Loucy (cell line): ENCODE data around the gene ITPRID2.
A peak's percentile ranks its signal among the peaks of the same experiment; 100 is the strongest.

Experiments
- H2AFZ ChIP-seq: fragments of 200-600 bp; sonication (generic); 2 replicates; pipeline ENCODE4 v1.6.0; 2016; ENCODE audit warnings: antibody characterized with exemption, mild to moderate bottlenecking, low read length, moderate library complexity
- H3F3A ChIP-seq: fragments of 200-600 bp; 2 replicates; pipeline ENCODE4 v1.6.0; 2016; ENCODE audit warnings: antibody characterized with exemption, low read depth, mild to moderate bottlenecking
- H3K27me3 ChIP-seq: fragments of 200-600 bp; sonication (generic); 2 replicates; pipeline ENCODE4 v1.6.1; 2014; ENCODE audit warnings: low read length, mild to moderate bottlenecking; ENCODE audit not compliant: insufficient read depth, poor library complexity, severe bottlenecking
- H3K36me3 ChIP-seq: fragments of 200-600 bp; sonication (generic); 2 replicates; pipeline ENCODE4 v1.6.1; 2016; ENCODE audit warnings: low read length; ENCODE audit not compliant: insufficient read depth
- H3K4me1 ChIP-seq: fragments of 200-600 bp; sonication (generic); 2 replicates; pipeline ENCODE4 v1.5.1; 2014; ENCODE audit warnings: low read length, mild to moderate bottlenecking; ENCODE audit not compliant: insufficient read depth, poor library complexity, severe bottlenecking
- H3K4me2 ChIP-seq: fragments of 200-600 bp; sonication (generic); 2 replicates; pipeline ENCODE4 v1.6.0; 2014; ENCODE audit warnings: antibody characterized with exemption, low read length, low read depth, mild to moderate bottlenecking; ENCODE audit not compliant: poor library complexity, severe bottlenecking
- H3K4me3 ChIP-seq: fragments of 200-600 bp; sonication (generic); 2 replicates; pipeline ENCODE4 v1.5.1; 2014; ENCODE audit warnings: low read length, mild to moderate bottlenecking, mixed read lengths; ENCODE audit not compliant: poor library complexity, severe bottlenecking
- H3K79me2 ChIP-seq: fragments of 200-600 bp; sonication (generic); 2 replicates; pipeline ENCODE4 v1.6.1; 2014; ENCODE audit warnings: low read length; ENCODE audit not compliant: insufficient read depth
- H3K9ac ChIP-seq: fragments of 200-600 bp; sonication (generic); 2 replicates; pipeline ENCODE4 v1.6.0; 2014; ENCODE audit warnings: mild to moderate bottlenecking, low read depth, low read length, moderate library complexity; ENCODE audit not compliant: poor library complexity, severe bottlenecking
- H3K9me2 ChIP-seq: fragments of 200-600 bp; sonication (generic); replicated peaks from 2 replicates; pipeline ENCODE4 v1.6.1; 2016; ENCODE audit warnings: low read depth, low read length, mixed read lengths
- H3K9me3 ChIP-seq: fragments of 200-600 bp; sonication (generic); 2 replicates; pipeline ENCODE4 v1.6.1; 2014; ENCODE audit warnings: mild to moderate bottlenecking, antibody characterized with exemption, low read length, low read depth; ENCODE audit not compliant: insufficient read depth
- H4K20me1 ChIP-seq: fragments of 200-600 bp; sonication (generic); 2 replicates; pipeline ENCODE4 v1.6.0; 2014; ENCODE audit warnings: antibody characterized with exemption, low read length, mild to moderate bottlenecking; ENCODE audit not compliant: insufficient read depth, poor library complexity, severe bottlenecking
- EZH2phosphoT487 ChIP-seq: fragments of 200-600 bp; IDR thresholded peaks from 2 replicates; pipeline ENCODE4 v1.6.1; 2018; ENCODE audit warnings: antibody characterized with exemption, mild to moderate bottlenecking, moderate library complexity, borderline replicate concordance
- TF ChIP-seq, protein P1 (sequence below): fragments of 200-600 bp; sonication (generic); conservative IDR thresholded peaks from 2 replicates; pipeline ENCODE4 v1.5.1; 2014; ENCODE audit warnings: mild to moderate bottlenecking, antibody characterized with exemption, low read length

The ITPRID2 gene

DNA sequence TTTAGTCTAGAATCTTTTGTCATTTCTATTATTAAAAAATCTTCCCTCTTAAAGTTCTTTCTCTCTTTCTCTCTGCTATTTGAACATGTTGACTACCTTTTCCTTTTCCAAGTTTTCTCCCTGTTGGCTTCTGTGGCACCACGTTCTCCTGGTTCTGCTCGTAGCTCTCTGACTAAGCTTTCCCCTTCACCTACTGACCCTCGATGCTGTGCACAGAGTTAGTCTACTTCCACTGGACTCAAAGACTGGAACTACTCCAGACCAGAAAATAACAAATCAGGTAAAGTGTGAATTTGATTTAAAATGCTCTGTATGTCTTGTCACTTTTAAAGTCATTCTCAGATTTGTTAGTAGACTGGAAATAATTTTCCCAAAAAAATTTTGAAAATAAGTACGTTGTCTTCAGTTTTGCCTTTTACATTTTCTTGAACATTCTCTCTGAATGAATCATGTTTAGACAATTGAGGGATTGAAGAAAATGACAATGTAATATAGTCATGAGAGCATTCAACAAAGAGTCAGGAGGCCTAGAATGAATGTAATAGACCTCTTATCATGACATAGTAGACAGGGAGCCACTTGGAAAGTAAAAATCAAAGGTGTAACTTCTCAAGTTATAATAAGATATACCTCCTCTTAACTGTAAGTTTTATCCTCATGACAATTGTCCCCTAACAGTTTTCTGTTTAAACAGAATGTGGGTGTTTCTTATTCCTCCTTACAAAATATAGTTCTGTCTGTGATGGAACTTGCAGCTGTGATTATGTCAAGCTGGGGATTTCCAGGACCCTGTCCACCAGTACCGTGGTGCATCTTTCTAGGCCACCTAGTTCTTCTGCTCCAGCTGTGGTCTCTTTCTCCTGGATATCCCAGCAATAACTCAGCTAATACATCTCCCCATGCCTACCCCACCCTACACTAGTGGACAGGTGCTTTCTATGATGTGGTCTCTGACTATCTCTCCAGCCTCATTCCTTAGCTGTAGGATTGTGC, 25.5 kb downstream of the ITPRID2 start:
- Histone ChIP-seq H4K20me1 (peaks cover 10% of the 10 kb centered on the region), H3K9me3 (no peaks in the 10 kb centered on the region)

DNA sequence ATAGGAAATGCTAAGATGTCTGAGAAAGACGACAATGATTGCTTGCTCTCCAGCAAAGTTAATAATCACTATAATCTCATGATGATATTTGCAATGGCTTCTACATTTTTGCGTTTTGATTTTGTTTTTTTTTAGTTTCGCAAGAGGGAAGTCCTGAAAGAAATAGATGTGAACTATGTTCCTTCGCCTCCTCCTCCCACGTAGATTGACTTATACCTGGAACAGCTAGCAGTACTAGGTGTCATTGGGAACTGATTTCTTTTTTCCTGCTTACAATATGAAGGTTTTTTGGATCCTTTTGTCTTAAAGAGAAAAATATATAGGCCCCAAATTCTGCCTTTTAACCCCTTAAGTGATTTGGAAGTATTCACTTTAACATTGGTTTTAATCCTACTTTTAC, 26.7 kb downstream of the ITPRID2 start:
- no peaks in the 10 kb centered on the region for H3F3A ChIP-seq
- H4K20me1 ChIP-seq = peaks cover 16% of the 10 kb centered on the region
- no peak overlapping the region for H3K4me3 ChIP-seq
- H3K27me3 ChIP-seq = no peaks in the 10 kb centered on the region
- no peak overlapping the region for H2AFZ ChIP-seq
- H3K4me2 ChIP-seq = no peak overlapping the region
- H3K4me1 ChIP-seq = no peaks in the 10 kb centered on the region
- H3K9me2 ChIP-seq = no peaks in the 10 kb centered on the region
- no peaks in the 10 kb centered on the region for H3K9me3 ChIP-seq
- TF ChIP-seq EZH2phosphoT487 = no peak
- TF ChIP-seq, protein P1, sequence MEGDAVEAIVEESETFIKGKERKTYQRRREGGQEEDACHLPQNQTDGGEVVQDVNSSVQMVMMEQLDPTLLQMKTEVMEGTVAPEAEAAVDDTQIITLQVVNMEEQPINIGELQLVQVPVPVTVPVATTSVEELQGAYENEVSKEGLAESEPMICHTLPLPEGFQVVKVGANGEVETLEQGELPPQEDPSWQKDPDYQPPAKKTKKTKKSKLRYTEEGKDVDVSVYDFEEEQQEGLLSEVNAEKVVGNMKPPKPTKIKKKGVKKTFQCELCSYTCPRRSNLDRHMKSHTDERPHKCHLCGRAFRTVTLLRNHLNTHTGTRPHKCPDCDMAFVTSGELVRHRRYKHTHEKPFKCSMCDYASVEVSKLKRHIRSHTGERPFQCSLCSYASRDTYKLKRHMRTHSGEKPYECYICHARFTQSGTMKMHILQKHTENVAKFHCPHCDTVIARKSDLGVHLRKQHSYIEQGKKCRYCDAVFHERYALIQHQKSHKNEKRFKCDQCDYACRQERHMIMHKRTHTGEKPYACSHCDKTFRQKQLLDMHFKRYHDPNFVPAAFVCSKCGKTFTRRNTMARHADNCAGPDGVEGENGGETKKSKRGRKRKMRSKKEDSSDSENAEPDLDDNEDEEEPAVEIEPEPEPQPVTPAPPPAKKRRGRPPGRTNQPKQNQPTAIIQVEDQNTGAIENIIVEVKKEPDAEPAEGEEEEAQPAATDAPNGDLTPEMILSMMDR = no peak
- H3K36me3 ChIP-seq = peaks cover 86% of the 10 kb centered on the region
- H3K79me2 ChIP-seq = peaks cover 17% of the 10 kb centered on the region
- no peak overlapping the region for H3K9ac ChIP-seq

More for the DNA sequence above, 25.5 kb downstream of the ITPRID2 start:
- Histone ChIP-seq H3K4me3 (no peak overlapping the region), H3K9me2 (no peaks in the 10 kb centered on the region), H3K9ac (no peak overlapping the region), H3F3A (no peaks in the 10 kb centered on the region), H3K4me2 (no peak overlapping the region), H3K27me3 (no peaks in the 10 kb centered on the region), H3K79me2 (peaks cover 8% of the 10 kb centered on the region; the same call in 1 of the 2 replicates), H3K4me1 (no peaks in the 10 kb centered on the region), H2AFZ (no peak overlapping the region), H3K36me3 (peaks cover 82% of the 10 kb centered on the region)
- TF ChIP-seq, protein P1 = no peak
- TF ChIP-seq EZH2phosphoT487 = no peak

DNA sequence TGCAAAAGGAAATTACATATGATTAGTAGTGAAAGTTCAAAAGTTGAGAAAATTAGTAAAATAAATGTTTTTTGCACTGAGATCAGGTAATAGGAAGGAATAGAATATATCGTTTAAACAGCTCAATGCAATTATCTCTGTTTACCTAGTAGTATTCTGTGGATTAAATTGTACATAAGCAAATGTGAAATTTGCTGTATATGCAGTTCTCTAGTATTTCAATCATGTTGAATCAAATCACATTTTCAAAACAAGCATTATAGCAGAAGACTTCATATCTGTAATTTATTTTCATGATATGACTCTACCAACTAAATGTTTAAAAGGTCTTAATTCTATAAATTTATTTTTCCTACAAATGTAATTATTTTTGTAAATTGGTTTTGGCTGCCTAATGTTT, 31.6 kb downstream of the ITPRID2 start:
- Histone ChIP-seq H2AFZ (no peak overlapping the region), H3K9me2 (no peaks in the 10 kb centered on the region), H3K79me2 (peaks cover 56% of the 10 kb centered on the region), H3K4me2 (peak overlapping the region; percentile 27), H3K4me1 (no peaks in the 10 kb centered on the region), H3K9ac (no peak overlapping the region), H4K20me1 (peaks cover 36% of the 10 kb centered on the region), H3F3A (no peaks in the 10 kb centered on the region), H3K27me3 (no peaks in the 10 kb centered on the region), H3K9me3 (no peaks in the 10 kb centered on the region), H3K4me3 (no peak overlapping the region), H3K36me3 (peaks cover 79% of the 10 kb centered on the region)
- no peak for TF ChIP-seq EZH2phosphoT487
- TF ChIP-seq, protein P1 = no peak
